HEK293T (cell line): ENCODE measurements around the gene NEMF.

Experiments used
- ARNT ChIP-seq: fragments of 450-650 bp; IDR thresholded peaks from 2 replicates; pipeline ENCODE4 v1.6.1; 2017; ENCODE audit warnings: mild to moderate bottlenecking
- BHLHE40 ChIP-seq: fragments of 450-650 bp; IDR thresholded peaks from 2 replicates; pipeline ENCODE4 v1.6.1; 2016; ENCODE audit warnings: mild to moderate bottlenecking, moderate library complexity, borderline replicate concordance
- FOXA1 ChIP-seq: fragments of 450-650 bp; IDR thresholded peaks from 2 replicates; pipeline ENCODE4 v1.6.1; 2016; ENCODE audit warnings: mild to moderate bottlenecking
- FOXK2 ChIP-seq: fragments of 450-650 bp; IDR thresholded peaks from 2 replicates; pipeline ENCODE4 v1.6.1; 2016; ENCODE audit warnings: mild to moderate bottlenecking
- FOXM1 ChIP-seq: fragments of 450-650 bp; IDR thresholded peaks from 2 replicates; pipeline ENCODE4 v1.6.1; 2017; ENCODE audit warnings: mild to moderate bottlenecking, borderline replicate concordance
- HDGF ChIP-seq: fragments of 450-650 bp; IDR thresholded peaks from 2 replicates; pipeline ENCODE4 v1.6.1; 2017; ENCODE audit warnings: antibody characterized with exemption, borderline replicate concordance
- NFRKB ChIP-seq: fragments of 450-650 bp; IDR thresholded peaks from 2 replicates; pipeline ENCODE4 v1.6.1; 2016; ENCODE audit warnings: mild to moderate bottlenecking, moderate library complexity
- PKNOX1 ChIP-seq: fragments of 450-650 bp; IDR thresholded peaks from 2 replicates; pipeline ENCODE4 v1.6.1; 2016
- SP1 ChIP-seq: fragments of 450-650 bp; IDR thresholded peaks from 2 replicates; pipeline ENCODE4 v1.6.1; 2017
- SUZ12 ChIP-seq: fragments of 450-650 bp; IDR thresholded peaks from 2 replicates; pipeline ENCODE4 v1.6.1; 2016; ENCODE audit warnings: mild to moderate bottlenecking

GRCh38 chr14:49862089-49862673 is 9.6 kb upstream of the NEMF start:
- TF ChIP-seq FOXA1 (no peak), BHLHE40 (no peak), NFRKB (peak; percentile 57), SP1 (no peak), PKNOX1 (no peak), HDGF (no peak), FOXK2 (no peak), SUZ12 (no peak), FOXM1 (no peak), ARNT (no peak)
